ENCODE data around the gene TMEM190. TPM values are rescaled to one million over a fixed set of nuclear protein-coding genes. Genes with fewer than 3 reads are reported as not detected.
A peak's percentile ranks its signal among the peaks of the same experiment; 100 is the strongest.

TMEM190 gene
- total and polyA plus RNA-seq, 9 of the 15 experiments (the other 6 are each of a cell fraction or from before 2014, with no cell fraction given) = not detected

GRCh38 chr19:55385724-55386492, 9.3 kb downstream of the TMEM190 start, which contains the start of gene RPL28 (continued):
- TF ChIP-seq ZBTB43 (CRISPR knock-in tag; IDR thresholded peaks at IDR 0.05) = no peak
- TF ChIP-seq C11orf30 (IDR thresholded peaks at IDR 0.05; ENCODE audit: low read depth) = no peak; the same call in 1 of the 2 replicates
- peak; percentile 99 for TF ChIP-seq TAF9B (IDR thresholded peaks at IDR 0.05; ENCODE audit: partially characterized antibody)
- no peak for TF ChIP-seq KDM1A (IDR thresholded peaks at IDR 0.05)
- TF ChIP-seq JUN (IDR thresholded peaks at IDR 0.05; ENCODE audit: borderline replicate concordance, low read depth, low read length) = 0 out of 2 replicates have a peak, but pooled peaks have one; percentile 10
- TF ChIP-seq JUN (CRISPR knock-in tag; IDR thresholded peaks at IDR 0.05; ENCODE audit: borderline replicate concordance) = no peak
- TF ChIP-seq MLX (CRISPR knock-in tag; conservative IDR thresholded peaks at IDR 0.05) = no peak
- TF ChIP-seq BCOR (IDR thresholded peaks at IDR 0.05) = peak; percentile 51; the same call in 1 of the 2 replicates
- no peak for TF ChIP-seq MAFG (tag; conservative IDR thresholded peaks at IDR 0.05)
- TF ChIP-seq, protein P1, sequence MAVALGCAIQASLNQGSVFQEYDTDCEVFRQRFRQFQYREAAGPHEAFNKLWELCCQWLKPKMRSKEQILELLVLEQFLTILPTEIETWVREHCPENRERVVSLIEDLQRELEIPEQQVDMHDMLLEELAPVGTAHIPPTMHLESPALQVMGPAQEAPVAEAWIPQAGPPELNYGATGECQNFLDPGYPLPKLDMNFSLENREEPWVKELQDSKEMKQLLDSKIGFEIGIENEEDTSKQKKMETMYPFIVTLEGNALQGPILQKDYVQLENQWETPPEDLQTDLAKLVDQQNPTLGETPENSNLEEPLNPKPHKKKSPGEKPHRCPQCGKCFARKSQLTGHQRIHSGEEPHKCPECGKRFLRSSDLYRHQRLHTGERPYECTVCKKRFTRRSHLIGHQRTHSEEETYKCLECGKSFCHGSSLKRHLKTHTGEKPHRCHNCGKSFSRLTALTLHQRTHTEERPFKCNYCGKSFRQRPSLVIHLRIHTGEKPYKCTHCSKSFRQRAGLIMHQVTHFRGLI (CRISPR knock-in tag; IDR thresholded peaks at IDR 0.05) = no peak
- TF ChIP-seq MTA3 (IDR thresholded peaks at IDR 0.05; ENCODE audit: borderline replicate concordance) = peak; percentile 97
- TF ChIP-seq CAMTA2 (CRISPR knock-in tag; conservative IDR thresholded peaks at IDR 0.05) = 0 out of 2 replicates have a peak, but pooled peaks have one; percentile 44
- TF ChIP-seq DPF2 (IDR thresholded peaks at IDR 0.05) = 0 out of 2 replicates have a peak, but pooled peaks have one; percentile 13
- TF ChIP-seq MYNN (IDR thresholded peaks at IDR 0.05) = no peak
- no peak for TF ChIP-seq MYNN (CRISPR knock-in tag; IDR thresholded peaks at IDR 0.05)
- TF ChIP-seq, protein P2, sequence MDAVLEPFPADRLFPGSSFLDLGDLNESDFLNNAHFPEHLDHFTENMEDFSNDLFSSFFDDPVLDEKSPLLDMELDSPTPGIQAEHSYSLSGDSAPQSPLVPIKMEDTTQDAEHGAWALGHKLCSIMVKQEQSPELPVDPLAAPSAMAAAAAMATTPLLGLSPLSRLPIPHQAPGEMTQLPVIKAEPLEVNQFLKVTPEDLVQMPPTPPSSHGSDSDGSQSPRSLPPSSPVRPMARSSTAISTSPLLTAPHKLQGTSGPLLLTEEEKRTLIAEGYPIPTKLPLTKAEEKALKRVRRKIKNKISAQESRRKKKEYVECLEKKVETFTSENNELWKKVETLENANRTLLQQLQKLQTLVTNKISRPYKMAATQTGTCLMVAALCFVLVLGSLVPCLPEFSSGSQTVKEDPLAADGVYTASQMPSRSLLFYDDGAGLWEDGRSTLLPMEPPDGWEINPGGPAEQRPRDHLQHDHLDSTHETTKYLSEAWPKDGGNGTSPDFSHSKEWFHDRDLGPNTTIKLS (IDR thresholded peaks at IDR 0.05; ENCODE audit: borderline replicate concordance, low read depth) = no peak
- no peak for TF ChIP-seq NR2C1 (IDR thresholded peaks at IDR 0.05)
- no peak for TF ChIP-seq NR2C1 (tag; IDR thresholded peaks at IDR 0.05)
- TF ChIP-seq CREM (IDR thresholded peaks at IDR 0.05; ENCODE audit: low read depth) = peak; percentile 94
- TF ChIP-seq, protein P3, sequence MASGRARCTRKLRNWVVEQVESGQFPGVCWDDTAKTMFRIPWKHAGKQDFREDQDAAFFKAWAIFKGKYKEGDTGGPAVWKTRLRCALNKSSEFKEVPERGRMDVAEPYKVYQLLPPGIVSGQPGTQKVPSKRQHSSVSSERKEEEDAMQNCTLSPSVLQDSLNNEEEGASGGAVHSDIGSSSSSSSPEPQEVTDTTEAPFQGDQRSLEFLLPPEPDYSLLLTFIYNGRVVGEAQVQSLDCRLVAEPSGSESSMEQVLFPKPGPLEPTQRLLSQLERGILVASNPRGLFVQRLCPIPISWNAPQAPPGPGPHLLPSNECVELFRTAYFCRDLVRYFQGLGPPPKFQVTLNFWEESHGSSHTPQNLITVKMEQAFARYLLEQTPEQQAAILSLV (tag; IDR thresholded peaks at IDR 0.05) = no peak
- peak; percentile 95 for TF ChIP-seq GABPA (tag; conservative IDR thresholded peaks at IDR 0.05; ENCODE audit: low read depth)
- TF ChIP-seq RFX7 (CRISPR knock-in tag; IDR thresholded peaks at IDR 0.05) = no peak
- TF ChIP-seq ZNF239 (CRISPR knock-in tag; IDR thresholded peaks at IDR 0.05) = no peak

Data from K562 (cell line).